HepG2 (cell line): ENCODE results near the gene TCF7L2. TPM values are rescaled to one million over a fixed set of nuclear protein-coding genes. Genes with fewer than 3 reads are reported as not detected.
A peak's percentile ranks its signal among the peaks of the same experiment; 100 is the strongest.

Experiments used
- CENPX ChIP-seq: sonication (generic); formaldehyde crosslinking; IDR thresholded peaks from 2 replicates; pipeline ENCODE4 v1.9.0; 2021; ENCODE audit warnings: mild to moderate bottlenecking, missing genetic modification reagents, moderate library complexity
- GATAD1 ChIP-seq: IDR thresholded peaks from 2 replicates; pipeline ENCODE4 v1.6.1; 2016; ENCODE audit warnings: missing genetic modification reagents, missing compliant biosample characterization
- IKZF4 ChIP-seq: sonication (generic); formaldehyde crosslinking; IDR thresholded peaks from 2 replicates; pipeline ENCODE4 v1.5.1; 2020; ENCODE audit warnings: borderline replicate concordance, mild to moderate bottlenecking, low read depth, missing genetic modification reagents; ENCODE audit errors: not compliant biosample characterization
- JDP2 ChIP-seq: sonication (generic); formaldehyde crosslinking; IDR thresholded peaks from 2 replicates; pipeline ENCODE4 v1.8.1; 2022; ENCODE audit warnings: missing genetic modification reagents, borderline replicate concordance
- KDM6A ChIP-seq: IDR thresholded peaks from 2 replicates; pipeline ENCODE4 v1.6.1; 2016; ENCODE audit warnings: low read depth
- KLF12 ChIP-seq: sonication (generic); formaldehyde crosslinking; IDR thresholded peaks from 2 replicates; pipeline ENCODE4 v1.4.0; 2020; ENCODE audit warnings: missing genetic modification reagents, borderline replicate concordance
- MED8 ChIP-seq: sonication (generic); formaldehyde crosslinking; IDR thresholded peaks from 2 replicates; pipeline ENCODE4 v1.8.1; 2023; ENCODE audit warnings: mild to moderate bottlenecking, missing genetic modification reagents; ENCODE audit not compliant: insufficient replicate concordance
- MEIS2 ChIP-seq: sonication (generic); formaldehyde crosslinking; IDR thresholded peaks from 2 replicates; pipeline ENCODE4 v1.9.0; 2021; ENCODE audit warnings: mild to moderate bottlenecking, missing genetic modification reagents
- NFKBIZ ChIP-seq: IDR thresholded peaks from 2 replicates; pipeline ENCODE4 v1.6.1; 2018; ENCODE audit warnings: missing genetic modification reagents, missing compliant biosample characterization
- NFYB ChIP-seq: sonication (generic); formaldehyde crosslinking; IDR thresholded peaks from 2 replicates; pipeline ENCODE4 v1.4.0; 2020; ENCODE audit warnings: missing genetic modification reagents
- NKX3-1 ChIP-seq: sonication (generic); formaldehyde crosslinking; IDR thresholded peaks from 2 replicates; pipeline ENCODE4 v1.5.0; 2020; ENCODE audit warnings: missing genetic modification reagents
- RBFOX2 ChIP-seq: fragments of 200-400 bp; formaldehyde crosslinking; IDR thresholded peaks from 2 replicates; pipeline ENCODE4 v1.6.1; 2017; ENCODE audit warnings: low read depth, mild to moderate bottlenecking, low read length
- SALL2 ChIP-seq: sonication (generic); formaldehyde crosslinking; IDR thresholded peaks from 2 replicates; pipeline ENCODE4 v1.8.1; 2023; ENCODE audit warnings: mild to moderate bottlenecking, missing genetic modification reagents, inconsistent platforms
- SOX5 ChIP-seq: IDR thresholded peaks from 2 replicates; pipeline ENCODE4 v1.6.1; 2016; ENCODE audit warnings: borderline replicate concordance
- SP140L ChIP-seq: sonication (generic); formaldehyde crosslinking; IDR thresholded peaks from 2 replicates; pipeline ENCODE4 v1.4.0; 2020; ENCODE audit warnings: missing genetic modification reagents, borderline replicate concordance
- ZBTB42 ChIP-seq: sonication (generic); formaldehyde crosslinking; IDR thresholded peaks from 2 replicates; pipeline ENCODE4 v1.5.0; 2020; ENCODE audit warnings: mild to moderate bottlenecking, missing genetic modification reagents
- ZMAT3 ChIP-seq: sonication (generic); formaldehyde crosslinking; conservative IDR thresholded peaks from 2 replicates; pipeline ENCODE4 v1.7.0; 2021; ENCODE audit warnings: missing genetic modification reagents
- ZNF10 ChIP-seq: sonication (generic); formaldehyde crosslinking; IDR thresholded peaks from 2 replicates; pipeline ENCODE4 v1.4.0; 2020; ENCODE audit warnings: mild to moderate bottlenecking, low read depth, missing genetic modification reagents, borderline replicate concordance
- ZNF589 ChIP-seq: sonication (generic); formaldehyde crosslinking; conservative IDR thresholded peaks from 2 replicates; pipeline ENCODE4 v1.8.0; 2022; ENCODE audit warnings: mild to moderate bottlenecking, moderate library complexity, missing genetic modification reagents
- ZNF670 ChIP-seq: sonication (generic); formaldehyde crosslinking; IDR thresholded peaks from 2 replicates; pipeline ENCODE4 v1.8.0; 2022; ENCODE audit warnings: mild to moderate bottlenecking, missing genetic modification reagents, borderline replicate concordance
- ZSCAN29 ChIP-seq: sonication (generic); formaldehyde crosslinking; conservative IDR thresholded peaks from 2 replicates; pipeline ENCODE4 v1.4.0; 2020; ENCODE audit warnings: mild to moderate bottlenecking, missing genetic modification reagents
- polyA plus RNA-seq, 8 experiments: library from polyadenylated mRNA; depleted of rRNA in 3 of 8; stranded (reverse) in 7 of 8; unstranded in 1 of 8; fragments of >200 nt; fragmentation: Illumina TruSeq in 4 of 8; extraction: Trizol in 4 of 8; gene quantifications; 2 replicates each; pipeline versions ENCODE4 v1.2.1 to v1.2.3, GENCODE V29; 2011 to 2016; ENCODE audit warnings: low read depth in 4 of 8, missing spikeins in 1 of 8, mixed read lengths in 1 of 8; ENCODE audit not compliant: insufficient read depth in 1 of 8
- total RNA-seq, 5 experiments: library from RNA; depleted of rRNA; stranded (reverse); fragments of >200 nt; fragmentation: Illumina TruSeq; extraction: Trizol; gene quantifications; 2 replicates each; pipeline ENCODE4 v1.2.3, GENCODE V29; 2016; ENCODE audit warnings: low read depth in 1 of 5
- TF ChIP-seq, protein P1 (sequence below): IDR thresholded peaks from 2 replicates; pipeline ENCODE4 v1.6.1; 2012; ENCODE audit warnings: low read depth, low read length, improper control_type of control experiment
- TF ChIP-seq, protein P2 (sequence below): IDR thresholded peaks from 2 replicates; pipeline ENCODE4 v1.6.1; 2012; ENCODE audit warnings: low read length, improper control_type of control experiment
- TF ChIP-seq, protein P3 (sequence below): sonication (generic); formaldehyde crosslinking; IDR thresholded peaks from 2 replicates; pipeline ENCODE4 v1.4.0; 2020; ENCODE audit warnings: missing genetic modification reagents, low read depth, mild to moderate bottlenecking, borderline replicate concordance
- TF ChIP-seq, protein P4 (sequence below): sonication (generic); formaldehyde crosslinking; IDR thresholded peaks from 2 replicates; pipeline ENCODE4 v1.5.0; 2020; ENCODE audit warnings: missing genetic modification reagents

TCF7L2 gene
- total and polyA plus RNA-seq, 2 of the 13 experiments (the other 11 are each of a cell fraction or from before 2014, with no cell fraction given) = 3.9 to 13.7 TPM

DNA sequence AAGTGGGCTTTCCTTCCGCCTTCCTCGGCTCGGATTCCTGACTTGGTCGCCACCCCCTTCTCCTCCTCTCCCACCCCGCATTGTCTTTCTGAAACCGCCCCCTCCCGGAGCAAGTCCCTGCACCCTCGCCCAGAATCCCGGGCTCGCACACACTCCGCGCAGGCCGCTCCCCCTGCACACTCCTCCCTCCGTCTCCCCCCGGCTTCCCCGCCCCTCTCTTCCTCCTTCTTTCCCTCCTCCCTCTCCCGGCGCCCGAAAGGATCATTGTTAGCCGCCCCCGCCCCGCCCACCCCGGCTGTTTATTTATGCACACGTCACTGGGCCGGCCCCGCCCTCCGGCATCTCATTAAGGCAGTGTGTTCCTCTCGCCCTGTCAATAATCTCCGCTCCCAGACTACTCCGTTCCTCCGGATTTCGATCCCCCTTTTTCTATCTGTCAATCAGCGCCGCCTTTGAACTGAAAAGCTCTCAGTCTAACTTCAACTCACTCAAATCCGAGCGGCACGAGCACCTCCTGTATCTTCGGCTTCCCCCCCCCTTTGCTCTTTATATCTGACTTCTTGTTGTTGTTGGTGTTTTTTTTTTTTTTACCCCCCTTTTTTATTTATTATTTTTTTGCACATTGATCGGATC lies at the start of gene TCF7L2 (continued):
- TF ChIP-seq, protein P1, sequence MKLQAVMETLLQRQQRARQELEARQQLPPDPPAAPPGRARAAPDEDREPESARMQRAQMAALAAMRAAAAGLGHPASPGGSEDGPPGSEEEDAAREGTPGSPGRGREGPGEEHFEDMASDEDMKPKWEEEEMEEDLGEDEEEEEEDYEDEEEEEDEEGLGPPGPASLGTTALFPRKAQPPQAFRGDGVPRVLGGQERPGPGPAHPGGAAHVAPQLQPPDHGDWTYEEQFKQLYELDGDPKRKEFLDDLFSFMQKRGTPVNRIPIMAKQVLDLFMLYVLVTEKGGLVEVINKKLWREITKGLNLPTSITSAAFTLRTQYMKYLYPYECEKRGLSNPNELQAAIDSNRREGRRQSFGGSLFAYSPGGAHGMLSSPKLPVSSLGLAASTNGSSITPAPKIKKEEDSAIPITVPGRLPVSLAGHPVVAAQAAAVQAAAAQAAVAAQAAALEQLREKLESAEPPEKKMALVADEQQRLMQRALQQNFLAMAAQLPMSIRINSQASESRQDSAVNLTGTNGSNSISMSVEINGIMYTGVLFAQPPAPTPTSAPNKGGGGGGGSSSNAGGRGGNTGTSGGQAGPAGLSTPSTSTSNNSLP = peak; percentile 73
- TF ChIP-seq MED8 (CRISPR knock-in tag) = no peak
- TF ChIP-seq ZNF10 (CRISPR knock-in tag) = no peak
- TF ChIP-seq ZMAT3 (CRISPR knock-in tag) = 0 out of 2 replicates have a peak, but pooled peaks have one; percentile 28
- TF ChIP-seq KDM6A (CRISPR knock-in tag) = no peak
- no peak for TF ChIP-seq KLF12 (CRISPR knock-in tag)
- peak; percentile 96 for TF ChIP-seq MEIS2 (CRISPR knock-in tag)
- TF ChIP-seq, protein P2, sequence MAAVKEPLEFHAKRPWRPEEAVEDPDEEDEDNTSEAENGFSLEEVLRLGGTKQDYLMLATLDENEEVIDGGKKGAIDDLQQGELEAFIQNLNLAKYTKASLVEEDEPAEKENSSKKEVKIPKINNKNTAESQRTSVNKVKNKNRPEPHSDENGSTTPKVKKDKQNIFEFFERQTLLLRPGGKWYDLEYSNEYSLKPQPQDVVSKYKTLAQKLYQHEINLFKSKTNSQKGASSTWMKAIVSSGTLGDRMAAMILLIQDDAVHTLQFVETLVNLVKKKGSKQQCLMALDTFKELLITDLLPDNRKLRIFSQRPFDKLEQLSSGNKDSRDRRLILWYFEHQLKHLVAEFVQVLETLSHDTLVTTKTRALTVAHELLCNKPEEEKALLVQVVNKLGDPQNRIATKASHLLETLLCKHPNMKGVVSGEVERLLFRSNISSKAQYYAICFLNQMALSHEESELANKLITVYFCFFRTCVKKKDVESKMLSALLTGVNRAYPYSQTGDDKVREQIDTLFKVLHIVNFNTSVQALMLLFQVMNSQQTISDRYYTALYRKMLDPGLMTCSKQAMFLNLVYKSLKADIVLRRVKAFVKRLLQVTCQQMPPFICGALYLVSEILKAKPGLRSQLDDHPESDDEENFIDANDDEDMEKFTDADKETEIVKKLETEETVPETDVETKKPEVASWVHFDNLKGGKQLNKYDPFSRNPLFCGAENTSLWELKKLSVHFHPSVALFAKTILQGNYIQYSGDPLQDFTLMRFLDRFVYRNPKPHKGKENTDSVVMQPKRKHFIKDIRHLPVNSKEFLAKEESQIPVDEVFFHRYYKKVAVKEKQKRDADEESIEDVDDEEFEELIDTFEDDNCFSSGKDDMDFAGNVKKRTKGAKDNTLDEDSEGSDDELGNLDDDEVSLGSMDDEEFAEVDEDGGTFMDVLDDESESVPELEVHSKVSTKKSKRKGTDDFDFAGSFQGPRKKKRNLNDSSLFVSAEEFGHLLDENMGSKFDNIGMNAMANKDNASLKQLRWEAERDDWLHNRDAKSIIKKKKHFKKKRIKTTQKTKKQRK = no peak
- no peak for TF ChIP-seq CENPX (CRISPR knock-in tag)
- no peak for TF ChIP-seq GATAD1
- peak; percentile 62; the same call in 1 of the 2 replicates for TF ChIP-seq ZNF670 (CRISPR knock-in tag)
- TF ChIP-seq, protein P3, sequence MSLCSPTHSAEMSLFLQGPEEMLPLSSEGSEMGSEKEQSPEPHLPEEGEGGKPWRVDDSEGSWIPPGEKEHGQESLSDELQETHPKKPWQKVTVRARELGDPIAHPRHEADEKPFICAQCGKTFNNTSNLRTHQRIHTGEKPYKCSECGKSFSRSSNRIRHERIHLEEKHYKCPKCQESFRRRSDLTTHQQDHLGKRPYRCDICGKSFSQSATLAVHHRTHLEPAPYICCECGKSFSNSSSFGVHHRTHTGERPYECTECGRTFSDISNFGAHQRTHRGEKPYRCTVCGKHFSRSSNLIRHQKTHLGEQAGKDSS = peak; percentile 57; the same call in 1 of the 2 replicates
- TF ChIP-seq IKZF4 (CRISPR knock-in tag) = no peak
- TF ChIP-seq SP140L (CRISPR knock-in tag) = no peak
- TF ChIP-seq NKX3-1 = peak; percentile 45; the same call in 1 of the 2 replicates
- no peak for TF ChIP-seq SALL2 (CRISPR knock-in tag)
- TF ChIP-seq ZSCAN29 (CRISPR knock-in tag) = 0 out of 2 replicates have a peak, but pooled peaks have one; percentile 28
- peak; percentile 83 for TF ChIP-seq SOX5 (CRISPR knock-in tag)
- TF ChIP-seq NFKBIZ (CRISPR knock-in tag) = no peak
- peak; percentile 61; the same call in 1 of the 2 replicates for TF ChIP-seq RBFOX2
- TF ChIP-seq ZNF589 (CRISPR knock-in tag) = no peak
- TF ChIP-seq, protein P4, sequence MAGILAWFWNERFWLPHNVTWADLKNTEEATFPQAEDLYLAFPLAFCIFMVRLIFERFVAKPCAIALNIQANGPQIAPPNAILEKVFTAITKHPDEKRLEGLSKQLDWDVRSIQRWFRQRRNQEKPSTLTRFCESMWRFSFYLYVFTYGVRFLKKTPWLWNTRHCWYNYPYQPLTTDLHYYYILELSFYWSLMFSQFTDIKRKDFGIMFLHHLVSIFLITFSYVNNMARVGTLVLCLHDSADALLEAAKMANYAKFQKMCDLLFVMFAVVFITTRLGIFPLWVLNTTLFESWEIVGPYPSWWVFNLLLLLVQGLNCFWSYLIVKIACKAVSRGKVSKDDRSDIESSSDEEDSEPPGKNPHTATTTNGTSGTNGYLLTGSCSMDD (CRISPR knock-in tag) = no peak
- no peak for TF ChIP-seq ZBTB42 (CRISPR knock-in tag)
- no peak for TF ChIP-seq NFYB (CRISPR knock-in tag)
- no peak for TF ChIP-seq JDP2
